Activated CD4-positive, alpha-beta T cell treated with anti-CD3 and anti-CD28 coated beads for 4 hours (primary cell): ENCODE data around the gene PBX4.

Experiments used
- DNase-seq, 2 donors: peaks; one replicate each; pipeline ENCODE4 v3.0.0-alpha.2; 2020

PBX4 gene

DNA sequence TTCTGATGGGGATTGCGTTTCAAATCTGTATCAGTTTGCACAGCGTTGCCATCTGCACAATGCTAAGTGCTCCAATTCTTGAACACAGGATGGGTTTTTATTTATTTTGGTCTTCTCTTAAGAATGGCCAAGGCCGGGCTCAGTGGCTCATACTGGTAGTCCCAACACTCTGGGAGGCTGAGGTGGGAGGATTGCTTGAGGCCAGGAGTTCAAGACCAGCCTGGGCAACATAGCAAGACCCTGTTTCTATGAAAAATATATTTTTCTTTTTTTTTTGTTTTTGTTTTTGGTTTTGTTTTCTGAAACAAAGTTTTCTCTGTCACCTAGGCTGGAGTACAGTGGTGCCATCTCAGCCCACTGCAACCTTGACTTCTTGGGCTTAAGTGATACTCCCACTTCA lies 95.3 kb downstream of the PBX4 start:
- DNase-seq, result no peak

DNA sequence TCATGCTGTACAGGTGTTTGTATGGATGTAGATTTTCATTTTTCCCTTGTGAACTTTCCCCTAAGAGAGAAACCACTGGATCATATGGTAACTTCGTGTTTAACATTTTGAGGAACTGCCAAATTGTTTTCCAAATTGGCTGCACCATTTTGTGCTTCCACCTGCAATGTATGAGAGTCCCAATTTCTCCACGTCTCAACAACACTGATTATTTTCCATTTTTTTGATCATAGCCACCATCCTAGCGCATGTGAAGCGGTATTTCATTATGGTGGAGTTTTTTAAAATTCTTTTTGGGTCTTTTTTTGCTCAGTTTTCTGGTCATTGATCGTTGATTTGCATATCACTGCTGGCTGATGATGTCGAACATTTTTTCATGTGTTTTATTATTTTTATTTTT lies 97.5 kb downstream of the PBX4 start:
- no peak for DNase-seq

DNA sequence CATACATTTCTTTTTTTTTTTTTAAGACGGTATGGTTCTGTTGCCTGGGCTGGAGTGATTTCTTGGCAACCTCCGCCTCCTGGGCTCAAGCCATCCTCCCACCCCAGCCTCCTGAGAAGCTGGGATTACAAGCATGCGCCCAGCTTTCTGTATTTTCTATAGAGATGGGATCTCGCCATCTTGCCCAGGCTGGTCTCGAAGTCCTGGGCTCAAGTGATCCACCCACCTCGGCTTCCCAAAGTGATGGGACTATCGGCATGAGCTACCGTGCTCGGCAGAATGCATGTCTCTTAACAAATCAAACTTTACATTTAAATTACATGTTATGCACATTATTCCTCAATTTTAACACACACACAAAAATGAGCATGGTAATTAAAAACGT lies 101.3 kb downstream of the PBX4 start:
- no peak for DNase-seq

DNA sequence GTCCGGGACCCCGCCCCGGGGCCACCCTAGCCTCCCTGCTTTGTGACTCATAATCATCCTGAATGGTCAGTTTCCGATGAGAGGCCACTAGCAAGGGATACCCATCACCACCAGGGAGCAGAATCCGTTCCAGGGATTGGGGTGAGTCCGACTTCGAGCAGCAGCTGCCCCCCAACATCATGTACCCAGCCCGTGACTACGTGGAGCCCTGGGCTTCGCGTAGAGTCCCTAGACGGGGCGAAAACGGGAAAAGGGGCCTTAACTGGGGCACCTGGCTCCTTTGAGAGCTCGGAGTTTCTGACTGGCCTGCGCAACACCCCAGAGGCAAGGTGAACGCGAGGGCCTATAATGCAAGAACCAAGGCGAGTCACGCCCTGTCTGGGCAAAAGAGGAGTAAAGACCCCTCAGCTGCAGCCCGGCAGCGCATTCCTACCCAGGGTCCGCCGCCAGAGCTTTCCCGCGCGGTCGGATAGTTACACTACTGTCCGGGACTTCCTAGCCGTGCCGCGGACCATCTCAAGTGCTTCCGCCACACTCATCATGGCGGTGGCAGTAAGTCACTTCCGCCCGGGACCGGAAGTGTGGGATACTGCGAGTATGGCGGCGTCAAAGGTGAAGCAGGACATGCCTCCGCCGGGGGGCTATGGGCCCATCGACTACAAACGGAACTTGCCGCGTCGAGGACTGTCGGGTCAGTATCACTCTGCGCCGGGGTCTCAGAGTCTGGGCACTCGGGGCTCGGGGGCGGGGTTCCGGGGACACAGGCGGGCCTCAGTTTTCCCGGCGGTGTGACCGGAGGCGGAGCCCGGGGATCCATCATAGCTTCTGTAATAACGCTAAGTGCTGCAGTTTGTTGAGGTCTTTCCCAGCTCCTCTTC lies 102.6 kb downstream of the PBX4 start, which contains the start of gene NDUFA13:
Gene NDUFA13 (plus strand): TSS at position 584 of the 878 bp plus-strand sequence. CDS start 14 bp downstream, at position 598.
- peak; percentile 87 to 94 for DNase-seq

DNA sequence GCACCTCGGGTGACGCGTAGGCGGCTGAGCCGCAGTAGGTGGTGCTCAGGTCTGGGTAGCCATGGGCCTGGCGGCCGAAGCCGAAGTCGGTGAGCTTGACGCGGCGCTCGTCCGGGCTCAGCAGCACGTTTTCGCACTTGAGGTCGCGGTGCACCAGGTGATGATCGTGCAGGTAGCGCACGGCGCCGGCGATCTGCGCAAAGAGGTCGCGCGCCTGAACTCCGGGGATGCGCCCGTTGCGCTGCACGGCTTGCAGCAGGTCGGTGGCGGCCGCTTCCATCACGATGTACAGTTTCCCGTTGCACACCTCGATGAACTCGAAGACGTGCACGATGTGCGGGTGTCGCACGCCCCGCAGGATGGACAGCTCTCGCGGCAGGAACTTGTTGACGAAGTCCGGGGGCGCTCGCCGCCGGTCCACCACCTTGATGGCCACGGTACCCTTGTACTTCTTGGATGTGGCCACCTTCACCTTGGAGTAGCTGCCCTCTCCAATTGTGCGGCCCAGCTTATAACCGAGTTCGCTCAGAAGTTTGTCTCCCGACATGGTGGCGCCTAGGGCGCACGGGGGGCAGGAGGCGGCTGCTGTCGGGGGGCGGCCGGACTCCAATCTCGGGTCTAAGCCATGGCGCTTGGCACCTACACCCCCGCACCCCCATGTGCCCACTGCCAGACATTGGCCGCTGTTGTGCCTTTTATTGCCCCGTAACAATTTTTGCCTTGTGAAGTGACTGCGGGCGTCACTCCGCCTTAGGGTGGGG lies 103.4 kb downstream of the PBX4 start, which contains the start of gene TSSK6:
Gene TSSK6 (minus strand): TSS at position 668 of the 761 bp plus-strand sequence. CDS start 121 bp downstream, at position 547.
- DNase-seq, result no peak

DNA sequence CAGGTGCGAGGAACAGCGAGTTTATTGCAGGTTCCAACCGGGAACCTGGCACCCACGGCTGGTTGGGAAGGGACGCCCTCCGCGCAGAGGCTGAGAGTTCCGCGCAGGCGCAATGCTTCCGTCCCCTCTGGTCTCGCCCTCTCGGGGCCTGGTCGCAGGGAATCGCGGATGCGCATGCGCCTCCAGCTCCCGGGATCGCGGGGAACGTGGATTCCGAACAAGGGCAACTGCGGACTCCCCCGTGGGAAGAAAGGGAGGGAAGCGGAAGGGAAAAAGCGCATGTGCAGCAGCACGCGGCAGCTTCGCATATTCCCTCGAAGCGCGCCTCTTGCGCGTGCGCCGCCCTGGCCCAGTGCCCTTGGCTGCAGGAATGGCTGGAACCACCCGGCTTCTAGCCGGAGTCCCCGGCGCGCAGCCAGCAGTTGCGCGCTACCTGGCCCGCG lies 104.3 kb downstream of the PBX4 start:
- no peak for DNase-seq

DNA sequence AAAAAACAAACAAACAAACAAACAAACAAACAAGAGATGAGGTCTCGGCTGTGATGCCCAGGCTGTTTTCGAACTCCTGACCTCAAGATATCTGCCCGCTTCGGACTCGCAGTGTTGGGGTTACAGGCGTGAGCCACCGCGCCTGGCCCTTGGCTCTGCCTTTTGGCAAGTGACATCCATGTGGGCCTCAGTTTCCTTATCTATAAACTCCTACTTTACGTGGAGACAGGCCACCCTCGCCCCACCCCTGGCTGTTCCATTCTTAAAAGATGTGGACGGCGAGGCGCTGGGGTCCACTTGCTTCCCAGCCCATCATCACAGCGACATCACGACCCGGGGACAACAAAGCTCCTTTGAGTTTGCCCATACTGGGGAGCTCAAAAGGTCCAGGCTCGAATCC lies 104.8 kb downstream of the PBX4 start:
- DNase-seq, result no peak
